Mononuclear cell (primary cell): ENCODE measurements around the gene ATP5F1D. TPM values are rescaled to one million over a fixed set of nuclear protein-coding genes. Genes with fewer than 3 reads are reported as not detected.

Source experiments
- H3K27me3 ChIP-seq: 2 replicates; pipeline ENCODE4 v1.6.0; 2011; ENCODE audit warnings: low read length, control low read depth; ENCODE audit not compliant: insufficient read depth
- H3K4me1 ChIP-seq: 2 replicates; pipeline ENCODE4 v1.5.1; 2011; ENCODE audit warnings: mild to moderate bottlenecking, low read length, control low read depth; ENCODE audit not compliant: insufficient read depth
- H3K4me3 ChIP-seq: 2 replicates; pipeline ENCODE4 v1.5.1; 2011; ENCODE audit warnings: mild to moderate bottlenecking, low read length, moderate library complexity
- H3K9me3 ChIP-seq: 2 replicates; pipeline ENCODE4 v1.5.1; 2011; ENCODE audit warnings: low read depth, mild to moderate bottlenecking, control low read depth, low read length
- total RNA-seq: library from RNA; depleted of rRNA; stranded (reverse); fragments of >200 nt; gene quantifications from one replicate; pipeline ENCODE4 v1.2.3, GENCODE V29; 2012

Gene ATP5F1D
- total RNA-seq, 1 donor: 10.4 TPM

GRCh38 chr19:1290196-1290702 is 48.7 kb downstream of the ATP5F1D start:
- H3K4me3 ChIP-seq: no peak overlapping the region
- peaks cover 16% of the 10 kb centered on the region for H3K27me3 ChIP-seq
- H3K9me3 ChIP-seq: no peaks in the 10 kb centered on the region
- peaks cover 1% of the 10 kb centered on the region for H3K4me1 ChIP-seq

DNA sequence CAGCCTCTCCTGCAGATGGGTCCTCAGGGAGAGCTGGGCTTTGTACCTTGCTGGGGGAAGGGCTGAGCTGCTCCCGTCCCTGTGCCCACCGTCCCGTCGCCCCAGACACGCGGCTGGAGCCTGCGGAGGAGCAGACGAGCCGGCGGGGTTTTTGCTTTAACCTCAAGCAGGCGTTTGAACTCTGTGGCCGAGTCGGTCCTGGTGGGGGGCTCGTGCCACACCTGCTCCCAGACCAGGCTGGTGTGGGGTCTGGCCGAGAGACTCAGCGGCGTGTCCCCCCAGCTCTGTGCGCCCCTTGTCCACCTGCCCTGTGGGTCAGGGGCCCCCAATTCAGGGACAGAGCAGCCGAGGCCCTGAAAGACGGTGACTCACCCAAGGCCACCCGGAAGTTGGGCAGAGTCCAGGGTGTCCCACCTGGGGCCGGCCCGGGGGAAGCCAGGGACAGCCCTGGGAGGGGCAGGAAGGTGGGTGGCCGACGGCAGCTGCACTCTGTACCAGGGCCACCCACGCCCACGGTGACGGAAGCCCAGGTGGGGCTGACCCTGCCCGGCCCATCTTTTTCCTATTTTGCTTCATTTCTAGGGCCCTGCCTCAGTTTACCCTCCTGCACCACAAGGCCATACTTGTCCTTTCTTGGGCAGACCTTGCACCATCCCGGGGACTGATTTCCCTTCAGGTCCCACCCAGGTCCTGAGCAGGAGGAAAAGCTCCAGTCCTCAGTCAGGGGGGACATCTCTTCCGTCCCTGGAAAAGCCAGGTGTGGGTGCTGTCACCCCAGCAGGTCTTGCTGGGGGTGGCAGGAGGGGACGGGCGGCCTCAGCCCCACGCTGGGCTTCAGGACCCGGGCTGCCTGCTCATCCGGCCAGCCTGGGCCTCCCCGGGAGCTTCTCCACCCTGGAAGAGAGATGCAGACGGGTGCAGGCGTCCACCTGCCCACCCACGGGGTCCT is 49.4 kb downstream of the ATP5F1D start:
- H3K4me1 ChIP-seq: peaks cover 5% of the 10 kb centered on the region
- H3K4me3 ChIP-seq: no peak overlapping the region
- no peaks in the 10 kb centered on the region for H3K9me3 ChIP-seq
- H3K27me3 ChIP-seq: peaks cover 15% of the 10 kb centered on the region

DNA sequence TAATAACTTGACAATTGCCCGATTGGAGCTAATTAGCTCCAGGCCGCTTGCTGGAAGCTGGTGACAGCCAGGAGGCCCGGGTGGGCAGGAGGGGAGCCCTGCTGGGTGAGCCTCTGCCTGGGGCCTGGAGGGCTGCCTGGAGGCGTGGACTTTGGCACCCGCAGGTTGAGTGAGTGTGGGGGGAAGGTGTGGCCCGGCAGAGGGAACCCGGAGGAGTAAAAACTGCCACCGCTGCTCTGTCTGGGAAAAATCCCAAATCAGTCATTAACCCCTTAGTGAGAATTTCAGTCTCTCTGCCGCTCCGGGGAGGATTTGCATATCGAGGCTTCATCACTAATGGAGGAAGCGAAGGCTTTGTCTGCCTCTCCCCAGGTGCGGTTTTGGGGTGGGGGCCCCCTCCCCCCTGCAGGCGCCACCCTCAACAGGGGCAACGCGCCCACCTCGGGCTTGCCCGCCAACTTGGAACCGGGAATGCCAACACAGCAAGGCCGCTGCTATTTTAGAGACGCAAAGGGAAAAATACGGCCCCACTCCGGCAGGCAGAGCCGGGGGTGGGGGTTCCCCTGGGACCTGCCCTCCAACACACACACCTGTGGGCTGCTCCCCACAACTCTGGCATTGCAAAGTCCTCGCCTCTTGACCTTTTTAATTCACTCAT is 50.3 kb downstream of the ATP5F1D start:
- Histone ChIP-seq H3K4me3 (no peak overlapping the region), H3K9me3 (no peaks in the 10 kb centered on the region), H3K27me3 (peaks cover 9% of the 10 kb centered on the region), H3K4me1 (peaks cover 5% of the 10 kb centered on the region)

DNA sequence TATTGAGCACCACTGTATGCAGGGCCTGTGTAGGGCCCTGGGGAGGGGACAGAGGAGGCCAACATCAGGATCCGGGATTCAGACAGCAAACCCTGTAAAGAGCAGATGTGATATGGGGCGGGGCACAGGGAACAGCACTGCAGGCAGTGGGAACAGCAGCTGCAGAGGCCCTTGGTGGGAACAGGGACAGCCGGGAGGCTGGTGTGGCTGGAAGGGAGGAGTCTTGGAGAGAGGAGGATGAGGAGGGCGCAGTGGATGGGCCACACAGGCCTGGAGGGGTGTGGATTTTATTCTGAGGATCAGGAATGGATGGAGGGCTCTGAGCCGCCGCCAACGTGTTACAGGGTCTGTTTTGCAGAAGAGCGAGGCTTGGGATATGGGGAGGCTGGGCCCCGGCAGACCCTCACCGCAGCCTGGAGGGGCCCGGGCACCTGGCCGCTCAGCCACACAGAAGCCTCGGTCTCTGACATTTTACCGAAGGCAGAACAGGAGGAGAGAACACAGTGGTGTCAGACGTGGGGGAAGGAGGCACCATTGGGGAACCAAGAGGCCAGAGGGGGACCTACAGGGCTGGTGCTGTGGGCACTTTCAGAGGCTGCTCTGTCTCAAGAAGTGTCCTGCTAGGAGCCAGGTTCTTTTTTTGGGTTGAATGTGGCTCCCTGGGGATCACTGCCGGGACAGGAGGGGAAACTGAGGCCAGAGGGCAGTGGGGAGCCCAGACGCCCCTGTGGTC is 51.0 kb downstream of the ATP5F1D start:
- H3K4me3 ChIP-seq: no peak overlapping the region
- peaks cover 5% of the 10 kb centered on the region for H3K4me1 ChIP-seq
- H3K27me3 ChIP-seq: peaks cover 6% of the 10 kb centered on the region
- H3K9me3 ChIP-seq: no peaks in the 10 kb centered on the region

DNA sequence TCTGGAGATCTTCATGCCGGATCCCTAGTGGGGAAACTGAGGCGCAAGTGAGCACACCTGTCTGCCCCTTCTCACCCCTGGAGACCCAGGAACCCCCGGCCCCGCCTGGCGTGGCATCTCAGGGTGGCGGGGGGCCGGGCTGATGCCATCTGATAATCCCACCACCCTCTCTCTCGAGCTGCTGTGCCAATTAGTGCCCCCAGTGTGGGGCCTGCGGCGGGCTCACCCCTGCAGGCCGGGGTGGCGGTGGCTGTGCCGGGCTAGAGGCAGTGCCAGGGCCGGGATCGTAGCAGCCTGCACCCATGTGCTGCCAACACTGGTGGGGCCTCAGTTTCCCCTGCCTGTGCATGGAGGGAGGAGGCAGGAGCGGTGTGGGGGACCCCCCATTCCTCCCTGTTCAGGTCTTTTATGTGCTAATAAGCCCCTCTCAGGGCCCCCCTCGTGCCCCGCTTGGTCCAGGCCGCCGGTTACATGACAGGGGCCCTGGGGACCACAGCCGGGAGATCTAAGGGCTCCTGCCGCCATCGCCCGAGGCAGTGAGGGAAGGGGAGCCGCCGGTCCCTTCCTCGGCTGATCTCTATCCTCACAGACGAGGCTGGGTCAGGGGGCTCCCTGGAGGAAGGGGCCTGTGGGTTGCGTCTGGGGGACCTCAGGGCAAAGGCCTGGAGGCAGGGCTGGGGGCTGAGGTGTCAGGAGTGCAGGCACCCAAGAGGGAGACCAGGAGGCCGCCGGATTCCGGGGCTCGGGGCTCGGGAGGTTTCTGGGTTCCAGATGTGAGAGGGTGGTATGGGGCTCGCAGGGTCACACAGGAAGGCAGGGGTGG is 52.4 kb downstream of the ATP5F1D start:
- peaks cover 5% of the 10 kb centered on the region for H3K4me1 ChIP-seq
- H3K27me3 ChIP-seq: peaks cover 3% of the 10 kb centered on the region
- H3K9me3 ChIP-seq: no peaks in the 10 kb centered on the region
- no peak overlapping the region for H3K4me3 ChIP-seq

Other genes starting within 250 kb of the ATP5F1D start
- 0.21 TPM for gene GRIN3B, start 241.3 kb upstream of the ATP5F1D start, total RNA-seq
- 83.0 TPM for gene TMEM259, start 220.6 kb upstream of the ATP5F1D start, total RNA-seq
- gene RNU6-2, start 220.2 kb upstream of the ATP5F1D start, total RNA-seq: not detected
- gene CNN2, start 215.1 kb upstream of the ATP5F1D start, total RNA-seq: 152 TPM
- gene ABCA7, start 201.6 kb upstream of the ATP5F1D start, total RNA-seq: 28.2 TPM
- gene ARHGAP45, start 174.6 kb upstream of the ATP5F1D start, total RNA-seq: 261 TPM
- gene POLR2E, start 146.4 kb upstream of the ATP5F1D start, total RNA-seq: 48.9 TPM
- gene GPX4, start 137.8 kb upstream of the ATP5F1D start, total RNA-seq: 162 TPM
- gene SBNO2, start 67.5 kb upstream of the ATP5F1D start, total RNA-seq: 53.8 TPM
- 36.7 TPM for gene STK11, start 36.0 kb upstream of the ATP5F1D start, total RNA-seq
- not detected for gene CBARP, start 3.7 kb upstream of the ATP5F1D start, total RNA-seq
- gene MIDN, start 6.8 kb downstream of the ATP5F1D start, total RNA-seq: 67.0 TPM
- gene CIRBP, start 27.6 kb downstream of the ATP5F1D start, total RNA-seq: 455 TPM
- 16.3 TPM for gene FAM174C, start 33.8 kb downstream of the ATP5F1D start, total RNA-seq
- not detected for gene EFNA2, start 44.1 kb downstream of the ATP5F1D start, total RNA-seq
- gene NDUFS7, start 142.2 kb downstream of the ATP5F1D start, total RNA-seq: 21.1 TPM
- 6.7 TPM for gene GAMT, start 159.8 kb downstream of the ATP5F1D start, total RNA-seq
- 63.0 TPM for gene DAZAP1, start 165.8 kb downstream of the ATP5F1D start, total RNA-seq
- 1,183 TPM for gene RPS15, start 196.6 kb downstream of the ATP5F1D start, total RNA-seq
- 0.10 TPM for gene APC2, start 208.4 kb downstream of the ATP5F1D start, total RNA-seq
- gene C19orf25, start 237.5 kb downstream of the ATP5F1D start, total RNA-seq: 11.4 TPM
- gene PCSK4, start 248.6 kb downstream of the ATP5F1D start, total RNA-seq: 1.2 TPM
- gene REEP6, start 249.4 kb downstream of the ATP5F1D start, total RNA-seq: 2.1 TPM